HepG2 (cell line): ENCODE measurements around the gene ZNF524. TPM values are rescaled to one million over a fixed set of nuclear protein-coding genes. Genes with fewer than 3 reads are reported as not detected.
A peak's percentile ranks its signal among the peaks of the same experiment; 100 is the strongest.

Experiments
- ARID4A ChIP-seq: sonication (generic); formaldehyde crosslinking; IDR thresholded peaks from 2 replicates; pipeline ENCODE4 v1.5.0; 2020; ENCODE audit warnings: mild to moderate bottlenecking, missing genetic modification reagents, borderline replicate concordance
- CCAR2 ChIP-seq: fragments of 200-400 bp; formaldehyde crosslinking; optimal IDR thresholded peaks from 2 replicates; pipeline ENCODE3; 2018; ENCODE audit warnings: low read depth, mild to moderate bottlenecking, low read length, moderate library complexity
- DRAP1 ChIP-seq: IDR thresholded peaks from 2 replicates; pipeline ENCODE4 v1.6.1; 2016; ENCODE audit warnings: missing genetic modification reagents, missing compliant biosample characterization
- FOXA1 ChIP-seq, 2 experiments: fragments of 450-650 bp in 1 of 2; sonication (generic) in 1 of 2; formaldehyde crosslinking in 1 of 2; IDR thresholded peaks; 2 replicates each; pipeline versions ENCODE4 v1.4.0 to v1.6.1; 2016 to 2020; ENCODE audit warnings: missing genetic modification reagents in 1 of 2
- KDM1A ChIP-seq: IDR thresholded peaks from 2 replicates; pipeline ENCODE4 v1.6.1; 2016; ENCODE audit warnings: missing compliant biosample characterization
- MAF1 ChIP-seq: sonication (generic); formaldehyde crosslinking; IDR thresholded peaks from 2 replicates; pipeline ENCODE4 v1.5.0; 2020; ENCODE audit warnings: missing genetic modification reagents, borderline replicate concordance
- MIXL1 ChIP-seq: IDR thresholded peaks from 2 replicates; pipeline ENCODE4 v1.6.1; 2016
- NCOA2 ChIP-seq: sonication (generic); formaldehyde crosslinking; IDR thresholded peaks from 2 replicates; pipeline ENCODE4 v1.8.0; 2022; ENCODE audit warnings: inconsistent platforms
- PRDM15 ChIP-seq: sonication (generic); formaldehyde crosslinking; IDR thresholded peaks from 2 replicates; pipeline ENCODE4 v1.4.0; 2020; ENCODE audit warnings: missing genetic modification reagents
- ZBTB25 ChIP-seq: IDR thresholded peaks from 2 replicates; pipeline ENCODE4 v1.6.1; 2018; ENCODE audit warnings: missing genetic modification reagents
- ZBTB33 ChIP-seq: sonication (generic); formaldehyde crosslinking; IDR thresholded peaks from 2 replicates; pipeline ENCODE4 v1.4.0; 2020; ENCODE audit warnings: missing genetic modification reagents
- ZNF281 ChIP-seq: sonication (generic); formaldehyde crosslinking; IDR thresholded peaks from 2 replicates; pipeline ENCODE4 v1.4.0; 2020; ENCODE audit warnings: missing genetic modification reagents, borderline replicate concordance
- polyA plus RNA-seq, 8 experiments: library from polyadenylated mRNA; depleted of rRNA in 3 of 8; stranded (reverse) in 7 of 8; unstranded in 1 of 8; fragments of >200 nt; fragmentation: Illumina TruSeq in 4 of 8; extraction: Trizol in 4 of 8; gene quantifications; 2 replicates each; pipeline versions ENCODE4 v1.2.1 to v1.2.3, GENCODE V29; 2011 to 2016; ENCODE audit warnings: low read depth in 4 of 8, missing spikeins in 1 of 8, mixed read lengths in 1 of 8; ENCODE audit not compliant: insufficient read depth in 1 of 8
- total RNA-seq, 5 experiments: library from RNA; depleted of rRNA; stranded (reverse); fragments of >200 nt; fragmentation: Illumina TruSeq; extraction: Trizol; gene quantifications; 2 replicates each; pipeline ENCODE4 v1.2.3, GENCODE V29; 2016; ENCODE audit warnings: low read depth in 1 of 5

ZNF524 gene
- total and polyA plus RNA-seq, 2 of the 13 experiments (the other 11 are each of a cell fraction or from before 2014, with no cell fraction given) = 3.2 to 4.6 TPM

- TF ChIP-seq CCAR2 = peak; percentile 26
- TF ChIP-seq NCOA2 (CRISPR knock-in tag) = peak; percentile 65
- peak; percentile 40; the same call in 1 of the 2 replicates for TF ChIP-seq ZBTB25 (CRISPR knock-in tag)
- TF ChIP-seq PRDM15 (CRISPR knock-in tag) = no peak
- TF ChIP-seq FOXA1 (IDR thresholded peaks at IDR 0.05) = no peak
- peak; percentile 61 for TF ChIP-seq FOXA1 (CRISPR knock-in tag; IDR thresholded peaks at IDR 0.05)
- TF ChIP-seq MIXL1 = peak; percentile 26; the same call in 1 of the 2 replicates
- no peak for TF ChIP-seq MAF1 (CRISPR knock-in tag)
- peak; percentile 49; the same call in 1 of the 2 replicates for TF ChIP-seq ARID4A (CRISPR knock-in tag)
- TF ChIP-seq KDM1A (CRISPR knock-in tag) = 0 out of 2 replicates have a peak, but pooled peaks have one; percentile 35
- no peak for TF ChIP-seq ZNF281 (CRISPR knock-in tag)
- no peak for TF ChIP-seq ZBTB33 (CRISPR knock-in tag)
- peak; percentile 41; the same call in 1 of the 2 replicates for TF ChIP-seq DRAP1 (CRISPR knock-in tag)
These were observed 46.6 kb upstream of the ZNF524 start (continued) for GRCh38 chr19:55553217-55554182.
